Hematopoietic multipotent progenitor cell treated with erythropoietin and hydrocortisone succinate and interleukin-3 and kit ligand, for 17 days (in vitro differentiated cells): ENCODE measurements around the gene SUFU.
"Not testable (repeated sequence)": the region's sequence is repeated elsewhere in the genome, so short reads cannot be mapped to it uniquely, and the experiment has no call there.

Experiments used
- DNase-seq: peaks from one replicate; pipeline ENCODE4 v3.0.0-alpha.2; 2015; ENCODE audit warnings: low spot score

Gene SUFU

GRCh38 chr10:102514487-102515311 is 10.9 kb downstream of the SUFU start:
- no peak for DNase-seq

DNA sequence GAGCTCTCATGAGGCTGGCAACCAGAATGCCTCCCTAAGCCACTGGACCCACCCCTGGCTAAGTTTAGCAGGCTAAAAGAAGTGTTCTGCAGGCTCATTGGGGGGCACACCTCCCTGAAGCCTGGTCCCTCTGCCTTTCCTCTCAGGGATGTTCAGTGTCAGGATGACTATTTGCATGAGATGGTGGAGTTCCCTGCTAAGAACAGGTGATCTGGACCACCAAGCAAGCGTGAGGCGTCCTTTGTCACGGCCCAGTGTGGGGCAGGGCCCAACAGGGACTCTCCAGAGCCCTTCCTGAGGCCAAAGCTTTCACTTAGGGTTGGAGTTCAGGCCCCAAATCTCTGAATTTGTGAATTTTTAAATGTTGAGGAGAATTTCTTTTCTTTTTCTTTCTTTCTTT is 12.0 kb downstream of the SUFU start:
- DNase-seq, result no peak

GRCh38 chr10:102517553-102517952 is 13.8 kb downstream of the SUFU start:
- DNase-seq, result no peak

GRCh38 chr10:102519246-102519825 is 15.6 kb downstream of the SUFU start:
- DNase-seq, result no peak

DNA sequence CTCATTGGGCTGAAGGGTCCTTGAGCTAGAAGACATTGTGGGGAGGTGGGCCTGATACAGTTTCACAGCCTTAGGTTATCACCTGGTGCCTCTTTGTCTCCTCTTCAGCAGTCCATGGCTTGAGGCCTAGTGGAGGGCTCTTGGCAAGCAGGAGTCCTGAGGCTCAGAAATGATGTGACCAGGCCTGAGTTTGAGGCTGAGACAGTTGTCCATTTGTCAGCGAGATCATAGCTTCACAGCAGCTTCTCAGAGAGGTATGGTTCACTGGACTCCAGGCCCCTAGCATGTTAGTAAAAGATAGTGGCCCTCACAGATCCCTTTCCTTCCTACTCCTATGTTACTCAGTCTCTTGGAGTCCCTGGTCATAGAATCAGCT is 19.1 kb downstream of the SUFU start:
- no peak for DNase-seq

DNA sequence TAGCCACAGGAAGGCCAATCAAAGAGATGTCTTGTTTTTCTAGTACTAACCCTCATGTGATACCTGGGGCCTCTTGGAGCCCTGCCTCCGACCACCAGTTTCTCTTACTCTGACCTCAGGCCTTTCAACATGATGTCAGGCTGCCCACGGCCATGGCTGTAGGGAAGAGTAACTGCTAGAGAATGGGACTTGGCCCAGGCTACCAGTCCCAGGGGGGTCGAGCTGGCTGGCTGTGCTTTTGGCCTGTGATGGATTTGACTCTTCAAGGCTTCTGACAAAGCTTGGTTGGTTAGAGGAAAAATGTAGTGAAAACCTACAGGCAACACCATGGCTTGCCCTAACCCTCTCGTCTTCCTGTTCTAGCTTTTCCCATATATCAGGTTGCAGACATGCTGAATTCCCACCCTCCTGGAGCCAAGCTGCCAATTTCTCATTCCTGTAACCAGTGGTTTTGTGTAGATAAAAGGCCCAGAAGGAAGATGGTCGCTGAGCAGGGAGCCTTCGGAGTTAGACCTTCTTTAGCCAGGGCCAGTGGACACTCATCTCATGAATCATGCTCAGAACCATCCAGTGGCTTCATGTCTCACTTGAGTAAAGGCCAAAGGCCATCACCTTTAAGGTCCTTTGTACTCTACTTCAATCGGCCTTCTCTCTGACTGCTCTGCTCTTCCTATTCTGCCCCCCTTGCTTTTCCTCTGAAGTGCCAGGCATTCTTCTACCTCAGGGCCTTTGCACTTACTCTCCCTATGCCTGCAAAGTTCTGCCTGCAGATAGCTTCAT is 19.7 kb downstream of the SUFU start:
- DNase-seq, result no peak

- DNase-seq, result no peak
Measured at GRCh38 chr10:102524746-102525145, 21.0 kb downstream of the SUFU start.

GRCh38 chr10:102527546-102527945 is 23.8 kb downstream of the SUFU start:
- DNase-seq, result no peak

- DNase-seq, result no peak
Measured at GRCh38 chr10:102534333-102534732, 30.6 kb downstream of the SUFU start.

GRCh38 chr10:102534966-102535365 is 31.2 kb downstream of the SUFU start:
- DNase-seq, result not testable (repeated sequence)

- DNase-seq, result no peak
Measured at GRCh38 chr10:102535481-102536147, 31.8 kb downstream of the SUFU start.

GRCh38 chr10:102537367-102537766 is 33.6 kb downstream of the SUFU start:
- no peak for DNase-seq

DNA sequence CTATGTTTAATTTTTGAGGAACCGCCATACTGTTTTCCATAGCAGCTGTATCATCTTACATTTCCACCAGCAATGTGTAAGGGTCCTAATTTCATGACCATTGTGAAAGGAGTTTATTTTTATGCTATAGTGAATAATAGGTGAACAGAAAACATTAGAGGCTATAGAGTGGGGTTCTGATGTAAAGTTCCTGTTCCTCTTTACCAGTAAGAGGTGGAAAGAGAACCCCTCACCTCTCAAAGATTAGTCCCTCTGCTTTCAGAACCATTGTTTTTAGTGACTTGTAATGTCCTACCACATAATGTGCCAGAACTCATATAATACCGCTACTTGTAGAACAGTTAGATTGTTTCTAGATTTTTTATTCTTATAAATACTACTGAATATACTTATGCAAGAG is 34.2 kb downstream of the SUFU start:
- DNase-seq, result no peak

- DNase-seq, result no peak
Measured at GRCh38 chr10:102538811-102539210, 35.0 kb downstream of the SUFU start.

- no peak for DNase-seq
Measured at GRCh38 chr10:102540023-102540422, 36.3 kb downstream of the SUFU start.

DNA sequence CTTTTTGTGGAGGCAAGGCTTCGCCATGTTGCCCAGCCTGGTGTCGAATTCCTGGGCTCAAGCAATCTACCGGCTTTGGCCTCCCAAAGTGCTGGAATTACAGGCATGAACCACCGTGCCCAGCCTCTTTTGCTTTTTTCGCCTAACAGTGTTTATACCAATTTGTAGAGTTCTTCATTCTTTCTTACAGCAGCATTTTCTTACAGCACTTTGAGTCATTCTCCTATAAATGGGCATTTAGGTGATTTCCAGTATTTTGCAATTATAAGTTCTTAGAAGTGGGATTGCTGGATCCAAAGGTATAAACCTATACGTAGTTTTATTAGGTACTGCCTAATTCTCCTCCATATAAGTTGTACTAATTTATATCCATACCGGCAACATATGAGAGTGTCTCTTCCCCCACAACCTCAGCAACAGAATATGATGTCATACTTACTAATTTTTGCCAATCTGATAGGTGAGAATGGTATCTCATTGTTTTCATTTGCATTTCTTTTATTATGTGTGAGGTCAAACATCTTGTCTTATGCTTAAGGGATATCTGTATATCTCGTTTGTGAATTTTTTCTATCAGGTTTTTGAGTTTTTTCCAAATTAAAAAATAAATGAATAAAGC is 39.1 kb downstream of the SUFU start:
- DNase-seq, result no peak

GRCh38 chr10:102545265-102545871 is 41.6 kb downstream of the SUFU start:
- no peak for DNase-seq

DNA sequence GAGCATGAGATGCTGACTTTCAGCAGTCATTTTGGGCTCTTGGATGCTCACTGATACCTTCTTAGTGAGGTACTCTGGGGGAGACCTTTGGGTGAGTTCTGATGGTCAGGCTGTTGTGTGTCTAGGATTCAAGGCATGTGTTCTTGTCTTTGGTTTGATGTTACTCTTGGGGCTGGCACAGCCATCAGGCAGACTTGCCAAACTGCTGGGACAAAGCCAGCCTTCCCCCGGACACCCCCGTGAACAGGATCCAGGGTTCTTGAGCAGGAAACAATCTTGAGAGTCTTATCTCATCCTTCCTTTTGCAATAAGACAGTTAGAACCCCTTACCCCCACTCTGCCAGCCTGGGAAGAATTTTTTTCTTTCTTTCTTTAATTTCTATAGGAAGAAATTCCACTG is 42.2 kb downstream of the SUFU start:
- DNase-seq, result no peak

- DNase-seq, result no peak
Measured at GRCh38 chr10:102546606-102547320, 43.0 kb downstream of the SUFU start.

GRCh38 chr10:102549549-102549948 is 45.8 kb downstream of the SUFU start:
- no peak for DNase-seq

- DNase-seq, result no peak
Measured at GRCh38 chr10:102550636-102551210, 47.0 kb downstream of the SUFU start.
